SK-N-SH (cell line): ENCODE measurements around the gene TLR3. TPM values are rescaled to one million over a fixed set of nuclear protein-coding genes. Genes with fewer than 3 reads are reported as not detected.

Experiments used
- CTCF ChIA-PET: fragments of 300-600, 350-600 bp; formaldehyde crosslinking; extraction: SDS; loops from one replicate; lab custom pipeline; 2021; lab: Yijun Ruan, JAX
- POLR2A ChIA-PET: fragments of 350-600 bp; sonication (Branson Sonifier 250); formaldehyde crosslinking; extraction: SDS; loops from one replicate; lab custom pipeline; 2020; ENCODE audit warnings: antibody characterized with exemption, inconsistent platforms; lab: Yijun Ruan, JAX
- DNase-seq: peaks from one replicate; pipeline ENCODE4 v3.0.0; 2012
- H2AFZ ChIP-seq: fragments of 200-600 bp; sonication (generic); 2 replicates; pipeline ENCODE4 v1.8.1; 2016; ENCODE audit warnings: antibody characterized with exemption, mild to moderate bottlenecking, low read depth
- H3F3A ChIP-seq: fragments of 200-600 bp; sonication (generic); replicated peaks from 2 replicates; pipeline ENCODE3; 2016; ENCODE audit warnings: antibody characterized with exemption, mild to moderate bottlenecking; ENCODE audit not compliant: insufficient read depth
- H3K27ac ChIP-seq, 2 experiments: fragments of 200-500 bp in 1 of 2; fragments of 200-600 bp in 1 of 2; sonication (Bioruptor generic) in 1 of 2; sonication (generic), shearing (Covaris generic) in 1 of 2; 2 replicates each; pipeline versions ENCODE4 v1.5.1 to v1.6.1; 2014 to 2016; ENCODE audit warnings: low read depth in 2 of 2, inconsistent platforms in 1 of 2, low read length in 1 of 2, mild to moderate bottlenecking in 1 of 2, mixed read lengths in 1 of 2
- H3K27me3 ChIP-seq: fragments of 200-600 bp; sonication (generic), shearing (Covaris generic); 2 replicates; pipeline ENCODE4 v1.6.1; 2016; ENCODE audit warnings: mixed run types; ENCODE audit not compliant: insufficient read depth
- H3K36me3 ChIP-seq, 2 experiments: fragments of 200-500 bp in 1 of 2; fragments of 200-600 bp in 1 of 2; sonication (Bioruptor generic) in 1 of 2; sonication (generic) in 1 of 2; replicated peaks in 1 of 2; 2 replicates each; pipeline versions ENCODE3 to v1.5.1; 2014 to 2016; ENCODE audit warnings: low read length in 1 of 2, mild to moderate bottlenecking in 1 of 2; ENCODE audit not compliant: insufficient read depth in 2 of 2, control insufficient read depth in 1 of 2
- H3K4me1 ChIP-seq, 2 experiments: fragments of 200-500 bp in 1 of 2; fragments of 200-600 bp in 1 of 2; sonication (Bioruptor generic) in 1 of 2; sonication (generic), shearing (Covaris generic) in 1 of 2; 2 replicates each; pipeline versions ENCODE4 v1.5.1 to v1.6.1; 2014 to 2016; ENCODE audit warnings: low read depth in 1 of 2, low read length in 1 of 2, mixed run types in 1 of 2; ENCODE audit not compliant: insufficient read depth in 2 of 2, control insufficient read depth in 1 of 2
- H3K4me2 ChIP-seq: fragments of 200-600 bp; sonication (generic), shearing (Covaris generic); 2 replicates; pipeline ENCODE4 v1.6.1; 2017; ENCODE audit warnings: mixed run types
- H3K4me3 ChIP-seq, 2 experiments: fragments of 200-500 bp in 1 of 2; fragments of 200-600 bp in 1 of 2; sonication (Bioruptor generic) in 1 of 2; sonication (generic), shearing (Covaris generic) in 1 of 2; 2 replicates each; pipeline versions ENCODE4 v1.5.1 to v1.8.1; 2014 to 2016; ENCODE audit warnings: low read depth in 2 of 2, inconsistent platforms in 1 of 2, low read length in 1 of 2, mild to moderate bottlenecking in 1 of 2, mixed read lengths in 1 of 2, moderate library complexity in 1 of 2
- H3K79me2 ChIP-seq: fragments of 200-600 bp; sonication (generic); 2 replicates; pipeline ENCODE4 v1.8.1; 2017; ENCODE audit warnings: mild to moderate bottlenecking; ENCODE audit not compliant: insufficient read depth
- H3K9ac ChIP-seq: fragments of 200-600 bp; sonication (generic); 2 replicates; pipeline ENCODE4 v1.6.1; 2017; ENCODE audit warnings: mixed run types
- H3K9me2 ChIP-seq: fragments of 200-600 bp; sonication (generic); 2 replicates; pipeline ENCODE4 v1.6.1; 2017; ENCODE audit warnings: mixed run types
- H3K9me3 ChIP-seq: fragments of 200-600 bp; sonication (generic); 2 replicates; pipeline ENCODE4 v1.6.1; 2017; ENCODE audit warnings: mixed run types, mild to moderate bottlenecking, moderate library complexity
- H4K20me1 ChIP-seq: fragments of 200-600 bp; sonication (generic); 2 replicates; pipeline ENCODE4 v1.6.1; 2017; ENCODE audit warnings: mild to moderate bottlenecking, mixed run types; ENCODE audit not compliant: insufficient read depth
- FOXJ3 ChIP-seq: sonication (generic); formaldehyde crosslinking; IDR thresholded peaks from 2 replicates; pipeline ENCODE4 v1.5.1; 2020; ENCODE audit warnings: mild to moderate bottlenecking, missing genetic modification reagents
- RAD21 ChIP-seq: IDR thresholded peaks from 2 replicates; pipeline ENCODE4 v1.6.1; 2012; ENCODE audit warnings: mild to moderate bottlenecking, low read length
- REST ChIP-seq: IDR thresholded peaks from 2 replicates; pipeline ENCODE4 v1.6.1; 2012; ENCODE audit warnings: mild to moderate bottlenecking, low read depth, low read length, moderate library complexity
- SMC3 ChIP-seq: IDR thresholded peaks from 2 replicates; pipeline ENCODE4 v1.6.1; 2012; ENCODE audit warnings: low read depth, low read length, improper control_type of control experiment
- WGBS: methylation state at CpG from one replicate; pipeline ENCODE4 v1.1.6; 2017; ENCODE audit warnings: low lambda C conversion rate; 5-methylcytosine and 5-hydroxymethylcytosine counted together
- polyA plus RNA-seq, 3 experiments: library from polyadenylated mRNA; depleted of rRNA; stranded (reverse); fragments of >200 nt; gene quantifications; 2 replicates each; pipeline ENCODE4 v1.2.3, GENCODE V29; 2012
- small RNA-seq, 7 experiments: library from RNA; depleted of rRNA; stranded (forward); fragments of <200 nt; gene quantifications; one replicate each; pipeline ENCODE3, GENCODE V24; 2012
- TF ChIP-seq, protein P1 (sequence below): fragments of 200-600 bp; sonication (generic); IDR thresholded peaks from 2 replicates; pipeline ENCODE4 v1.6.1; 2017; ENCODE audit warnings: antibody characterized with exemption, mild to moderate bottlenecking, moderate library complexity

The TLR3 gene
- polyA plus RNA-seq, 1 of the 3 experiments (the other 2 are of a cell fraction), result 0.51 TPM

GRCh38 chr4:186137196-186137794, 68.3 kb downstream of the TLR3 start:
- Histone ChIP-seq H3K4me3 (no peak overlapping the region), H3K4me1 (peaks cover 0 to 2% of the 10 kb centered on the region in 2 experiments; a peak in 1 of 4 replicates), H3K27ac (no peak overlapping the region), H4K20me1 (no peaks in the 10 kb centered on the region), H3K79me2 (no peaks in the 10 kb centered on the region), H3K4me2 (no peak overlapping the region), H3K9me3 (no peaks in the 10 kb centered on the region), H3K36me3 (no peaks in the 10 kb centered on the region), H3F3A (no peaks in the 10 kb centered on the region), H3K9ac (no peak overlapping the region), H3K9me2 (no peaks in the 10 kb centered on the region), H2AFZ (no peak overlapping the region), H3K27me3 (no peaks in the 10 kb centered on the region; the same call in 1 of the 2 replicates)
- POLR2A ChIA-PET, result no interaction called here
- 63% methylated on average over 6 of the region's 6 CpGs for WGBS
- TF ChIP-seq, protein P1, sequence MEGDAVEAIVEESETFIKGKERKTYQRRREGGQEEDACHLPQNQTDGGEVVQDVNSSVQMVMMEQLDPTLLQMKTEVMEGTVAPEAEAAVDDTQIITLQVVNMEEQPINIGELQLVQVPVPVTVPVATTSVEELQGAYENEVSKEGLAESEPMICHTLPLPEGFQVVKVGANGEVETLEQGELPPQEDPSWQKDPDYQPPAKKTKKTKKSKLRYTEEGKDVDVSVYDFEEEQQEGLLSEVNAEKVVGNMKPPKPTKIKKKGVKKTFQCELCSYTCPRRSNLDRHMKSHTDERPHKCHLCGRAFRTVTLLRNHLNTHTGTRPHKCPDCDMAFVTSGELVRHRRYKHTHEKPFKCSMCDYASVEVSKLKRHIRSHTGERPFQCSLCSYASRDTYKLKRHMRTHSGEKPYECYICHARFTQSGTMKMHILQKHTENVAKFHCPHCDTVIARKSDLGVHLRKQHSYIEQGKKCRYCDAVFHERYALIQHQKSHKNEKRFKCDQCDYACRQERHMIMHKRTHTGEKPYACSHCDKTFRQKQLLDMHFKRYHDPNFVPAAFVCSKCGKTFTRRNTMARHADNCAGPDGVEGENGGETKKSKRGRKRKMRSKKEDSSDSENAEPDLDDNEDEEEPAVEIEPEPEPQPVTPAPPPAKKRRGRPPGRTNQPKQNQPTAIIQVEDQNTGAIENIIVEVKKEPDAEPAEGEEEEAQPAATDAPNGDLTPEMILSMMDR, result peak; percentile 72
- TF ChIP-seq SMC3 (peak; percentile 40), REST (no peak), RAD21 (peak; percentile 79), FOXJ3 (CRISPR knock-in tag) (no peak)
- DNase-seq, result peak; percentile 55
- CTCF ChIA-PET, result interaction anchor here (0.6 to 3.7 kb wide), 20 partner anchors 9 to 491 kb away, joined by 3 to 28 read pairs (median 4); partner anchors contain the start of genes FAM149A and TLR3

Small RNA genes lying within 50 kb of the gene (small RNA-seq; reads per million reads assigned to genes)
- 0 reads per million in 7 experiments for gene RF00322
- 0 reads per million in 7 experiments for gene RNU4-64P

Other genes with a start within 250 kb of the TLR3 start
- 0.21 and 0.38 TPM in 2 replicates for gene FAM149A, start 35.5 kb downstream of the TLR3 start, polyA plus RNA-seq (2012; rRNA removed)
- gene CYP4V2, start 122.4 kb downstream of the TLR3 start, polyA plus RNA-seq (2012; rRNA removed), result 7.8 and 10.0 TPM in 2 replicates
- gene KLKB1, start 158.4 kb downstream of the TLR3 start, polyA plus RNA-seq (2012; rRNA removed), result 0.03 and 0.12 TPM in 2 replicates
- not detected in 2 replicates for gene F11, start 197.0 kb downstream of the TLR3 start, polyA plus RNA-seq (2012; rRNA removed)